Posterior vena cava (tissue), 2 donors: ENCODE data around the gene VPS11. TPM values are rescaled to one million over a fixed set of nuclear protein-coding genes. Genes with fewer than 3 reads are reported as not detected.
"Not testable (repeated sequence)": the region's sequence is repeated elsewhere in the genome, so short reads cannot be mapped to it uniquely, and the experiment has no call there.

ENCODE experiments used
- DNase-seq: peaks from one replicate; pipeline ENCODE4 v3.0.0-alpha.2; 2020; ENCODE audit warnings: low spot score
- intact Hi-C, 2 donors: fragments of 100-400 bp; cut with DNase I; formaldehyde crosslinking; loops; one replicate each; pipeline versions ENCODE4 v1.14.1 to v1.14.2; 2022 to 2023
- total RNA-seq, 2 donors: library from RNA; stranded (reverse); fragmentation: NEBNext Ultra II Directional; extraction: Animal tissue kit (Norgen Biotek cat#: 25700); gene quantifications; one replicate each; pipeline ENCODE4 v1.2.1, GENCODE V29; 2021
- donor health status: DM: yes; HTN: yes; CAD: no.
- donor health status: DM: yes; HTN: yes; CAD: no.

The VPS11 gene
- total RNA-seq, 2 donors from 2014 or later: 24.8 to 26.6 TPM

GRCh38 chr11:119031912-119032280, 35.7 kb upstream of the VPS11 start:
- intact Hi-C loops: no loop called here
- DNase-seq: no peak

GRCh38 chr11:119033421-119033820, 34.2 kb upstream of the VPS11 start:
- intact Hi-C loops: not testable (repeated sequence)
- DNase-seq: peak; percentile 23

GRCh38 chr11:119034813-119035212, 32.8 kb upstream of the VPS11 start:
- intact Hi-C loops: no loop called here
- no peak for DNase-seq

- intact Hi-C loops: no loop called here
- no peak for DNase-seq
Observed at GRCh38 chr11:119038884-119039283, 28.7 kb upstream of the VPS11 start.

- DNase-seq, intact Hi-C loops: not testable (repeated sequence)
Observed at GRCh38 chr11:119039471-119039870, 28.1 kb upstream of the VPS11 start.

- intact Hi-C loops: no loop called here
- DNase-seq: no peak
Observed at GRCh38 chr11:119041821-119042514, 25.6 kb upstream of the VPS11 start.

- intact Hi-C loops: no loop called here
- no peak for DNase-seq
Observed at GRCh38 chr11:119042927-119043326, 24.7 kb upstream of the VPS11 start.

- no peak for DNase-seq
- intact Hi-C loops: no loop called here
Observed at GRCh38 chr11:119044708-119045107, 22.9 kb upstream of the VPS11 start.

- no peak for DNase-seq
- intact Hi-C loops: no loop called here
Observed at GRCh38 chr11:119046489-119046888, 21.1 kb upstream of the VPS11 start.

- DNase-seq: no peak
- intact Hi-C loops: no loop called here
Observed at GRCh38 chr11:119047205-119047604, 20.4 kb upstream of the VPS11 start.

GRCh38 chr11:119048644-119049043, 19.0 kb upstream of the VPS11 start:
- DNase-seq: no peak
- intact Hi-C loops: no loop called here

- DNase-seq: no peak
- intact Hi-C loops: no loop called here
Observed at GRCh38 chr11:119049081-119049480, 18.5 kb upstream of the VPS11 start.

- DNase-seq: no peak
- intact Hi-C loops: no loop called here
Observed at GRCh38 chr11:119051440-119052162, 16.0 kb upstream of the VPS11 start.

GRCh38 chr11:119052163-119052814, 15.3 kb upstream of the VPS11 start:
- no peak for DNase-seq
- intact Hi-C loops: no loop called here

- intact Hi-C loops: no loop called here
- DNase-seq: no peak
Observed at GRCh38 chr11:119054418-119054817, 13.2 kb upstream of the VPS11 start.

GRCh38 chr11:119055901-119056300, 11.7 kb upstream of the VPS11 start:
- intact Hi-C loops: no loop called here
- DNase-seq: no peak

GRCh38 chr11:119056421-119056999, 11.1 kb upstream of the VPS11 start:
- DNase-seq: no peak
- intact Hi-C loops: no loop called here

- intact Hi-C loops: no loop called here
- peak; percentile 99 for DNase-seq
Observed at GRCh38 chr11:119057000-119057769, 10.4 kb upstream of the VPS11 start, which contains the start of gene HYOU1. HYOU1 (minus strand) TSS chr11:119057205; CDS start chr11:119056160, 1,045 bp downstream.

GRCh38 chr11:119059128-119059527, 8.5 kb upstream of the VPS11 start:
- DNase-seq, intact Hi-C loops: not testable (repeated sequence)
